GM18511 (cell line): Measurements from ENCODE around the gene PALM.
"Not testable (repeated sequence)": the region's sequence is repeated elsewhere in the genome, so short reads cannot be mapped to it uniquely, and the experiment has no call there.

Experiments used
- ATAC-seq: cut with Tn5 transposase; IDR thresholded peaks from one replicate; pipeline ENCODE4 v1.9.1; 2021; ENCODE audit warnings: mild to moderate bottlenecking, moderate library complexity; ENCODE audit not compliant: unreplicated experiment

PALM gene

GRCh38 chr19:729965-730668, 21.4 kb downstream of the PALM start:
- ATAC-seq, result no peak

DNA sequence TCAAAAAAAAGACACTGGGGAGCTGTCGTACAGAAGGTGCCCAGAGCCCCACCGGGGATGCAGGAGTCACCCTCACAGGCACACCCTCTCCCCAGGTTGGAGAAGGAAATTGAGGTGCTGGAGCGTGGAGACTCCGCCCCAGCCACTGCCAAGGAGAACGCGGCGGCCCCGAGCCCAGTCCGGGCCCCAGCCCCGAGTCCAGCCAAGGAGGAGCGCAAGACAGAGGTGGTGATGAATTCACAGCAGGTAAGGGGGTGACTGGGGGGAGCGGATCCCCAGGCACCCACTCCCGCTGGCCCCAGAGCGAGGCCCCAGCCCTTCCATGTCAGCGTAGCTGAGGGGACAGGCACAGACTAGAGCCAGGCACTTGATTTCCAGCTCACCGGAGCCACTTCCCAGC, 22.3 kb downstream of the PALM start:
- no peak for ATAC-seq

DNA sequence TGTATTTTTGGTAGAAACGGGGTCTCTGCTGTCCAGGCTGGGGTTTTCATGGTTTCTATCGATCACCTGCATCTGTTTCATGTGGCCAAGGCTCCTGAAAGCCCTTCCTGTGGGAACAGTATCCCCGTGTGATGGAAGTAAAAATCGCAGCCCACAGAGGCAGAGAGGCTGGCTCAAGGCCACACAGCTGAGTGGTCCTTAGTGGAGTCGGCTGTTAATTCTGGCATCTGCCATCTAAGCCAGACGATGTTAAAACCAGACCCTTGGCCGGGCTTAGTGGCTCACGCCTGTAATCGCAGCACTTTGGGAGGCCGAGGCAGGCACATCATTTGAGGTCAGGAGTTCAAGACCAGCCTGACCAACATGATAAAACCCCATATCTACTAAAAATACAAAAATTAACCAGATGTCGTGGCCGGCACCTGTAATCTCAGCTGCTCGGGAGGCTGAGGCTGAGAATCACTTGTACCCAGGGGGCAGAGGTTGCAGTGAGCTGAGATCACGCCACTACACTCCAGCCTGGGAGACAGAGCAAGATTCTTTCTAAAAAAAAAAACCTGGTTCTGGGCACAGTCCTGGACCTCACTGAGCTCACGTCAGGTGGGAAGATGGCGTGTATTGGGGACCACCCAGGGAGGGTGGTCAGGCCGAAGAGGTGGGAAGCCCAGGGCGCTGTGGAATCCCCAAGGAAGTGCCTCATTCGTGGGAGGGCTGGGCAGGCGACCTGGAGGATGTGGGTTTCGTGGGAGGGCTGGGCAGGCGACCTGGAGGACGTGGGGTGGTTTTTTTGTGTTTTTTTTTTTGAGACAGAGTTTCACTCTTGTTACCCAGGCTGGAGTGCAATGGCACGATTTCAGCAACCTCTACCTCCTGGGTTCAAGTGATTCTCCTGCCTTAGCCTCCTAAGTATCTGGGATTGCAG, 23.7 kb downstream of the PALM start:
- ATAC-seq, result no peak

DNA sequence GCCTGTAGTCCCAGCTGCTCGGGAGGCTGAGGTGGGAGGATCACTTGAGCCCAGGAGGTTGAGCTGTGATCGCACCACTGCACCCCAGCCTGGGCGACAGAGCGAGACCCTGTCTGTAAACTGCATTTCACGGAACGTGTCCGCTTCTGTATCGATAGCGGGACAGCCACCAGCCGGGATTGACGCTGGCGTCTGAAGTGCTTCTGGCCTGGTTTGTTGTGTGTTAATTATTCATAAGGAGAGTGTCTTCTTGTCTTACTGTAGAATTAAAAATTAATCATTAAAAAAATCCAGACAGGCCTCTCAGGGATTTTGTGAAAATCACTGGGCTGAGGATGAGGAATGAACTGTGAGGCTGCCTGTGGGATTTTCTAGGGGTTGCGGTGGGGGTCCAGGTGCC, 26.0 kb downstream of the PALM start:
- no peak for ATAC-seq

DNA sequence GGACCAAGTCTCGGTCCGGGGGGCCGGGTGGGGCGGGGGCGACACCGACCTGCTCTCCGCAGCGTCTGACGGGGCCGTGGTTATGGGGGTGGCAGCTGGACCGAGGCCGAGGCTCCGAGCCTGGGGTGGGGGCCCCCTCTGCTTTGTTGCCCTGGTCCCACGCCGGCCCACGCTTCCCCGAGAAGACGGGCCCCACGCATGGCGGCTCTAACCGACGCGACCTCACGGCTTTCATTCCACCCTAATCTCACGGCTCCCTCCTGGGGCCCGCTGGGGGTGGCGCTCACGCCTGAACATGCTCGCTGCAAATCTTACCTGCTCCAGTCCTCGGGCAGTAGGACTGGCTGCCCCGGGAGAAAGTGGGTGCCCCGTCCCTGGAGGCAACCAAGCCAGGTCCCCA, 27.4 kb downstream of the PALM start:
- ATAC-seq, result no peak

- no peak for ATAC-seq
Observed at GRCh38 chr19:737591-738093, 28.9 kb downstream of the PALM start.

- ATAC-seq, result no peak
Observed at GRCh38 chr19:738509-739128, 29.9 kb downstream of the PALM start.

DNA sequence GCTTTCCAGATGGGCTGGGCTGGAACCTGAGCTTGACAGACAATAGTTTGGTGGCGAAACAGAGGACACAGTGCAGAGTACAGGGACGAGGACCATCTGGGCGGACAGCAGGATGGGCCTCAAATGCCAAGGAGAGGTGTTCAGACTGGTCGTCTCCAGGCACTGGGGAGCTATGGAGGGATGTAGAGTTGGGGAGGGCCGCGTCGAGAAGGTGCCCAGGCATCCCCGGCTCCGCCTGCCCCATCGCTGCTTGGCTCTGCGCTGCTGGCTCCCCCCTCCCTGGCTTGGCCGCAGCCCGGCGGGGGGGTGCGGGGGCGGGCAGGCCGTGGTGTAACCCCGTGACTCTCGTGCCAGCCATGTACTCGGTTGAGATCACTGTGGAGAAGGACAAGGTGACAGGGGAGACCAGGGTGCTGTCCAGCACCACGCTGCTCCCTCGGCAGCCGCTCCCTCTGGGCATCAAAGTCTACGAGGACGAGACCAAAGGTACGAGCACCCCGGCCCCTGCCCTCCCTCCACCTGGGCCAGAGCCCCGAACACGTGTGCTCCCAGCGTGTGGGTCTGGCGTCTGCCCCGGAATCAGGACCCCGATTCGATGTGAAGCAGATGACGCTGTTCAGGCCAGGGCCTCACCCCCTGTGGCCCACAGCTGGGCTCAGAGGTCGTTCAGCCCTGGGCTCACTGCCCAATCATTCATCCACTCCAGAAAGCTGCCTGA, 31.4 kb downstream of the PALM start:
- no peak for ATAC-seq

DNA sequence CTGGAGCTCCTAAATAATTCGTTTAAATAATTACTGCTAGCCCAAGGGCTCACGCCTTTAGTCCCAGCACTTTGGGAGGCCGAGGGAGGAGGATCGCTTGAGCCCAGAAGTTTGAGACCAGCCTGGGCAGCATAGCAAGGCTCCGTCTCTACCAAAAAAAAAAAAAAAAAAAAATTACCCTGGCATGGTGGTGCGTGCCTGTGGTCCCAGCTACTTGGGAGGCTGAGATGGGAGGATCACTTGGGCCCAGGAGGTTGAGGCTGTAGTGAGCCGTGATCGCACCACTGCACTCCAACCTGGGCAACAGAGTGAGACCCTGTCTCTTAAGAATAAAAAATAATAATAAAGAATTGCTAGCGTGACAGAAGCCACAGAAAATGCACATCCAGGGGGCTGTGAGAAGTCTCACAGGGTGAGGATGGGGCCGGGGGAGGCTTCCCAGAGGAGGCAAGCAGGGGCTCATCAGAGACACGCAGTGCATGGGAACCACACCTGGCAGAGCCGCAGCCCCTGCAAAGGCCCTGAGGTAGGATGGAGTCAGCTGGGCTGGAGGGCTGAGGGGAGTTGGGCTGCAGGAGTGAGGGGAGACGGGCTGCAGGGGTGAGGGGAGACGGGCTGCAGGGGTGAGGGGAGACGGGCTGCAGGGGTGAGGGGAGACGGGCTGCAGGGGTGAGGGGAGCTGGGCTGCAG, 32.2 kb downstream of the PALM start:
- ATAC-seq, result not testable (repeated sequence)

DNA sequence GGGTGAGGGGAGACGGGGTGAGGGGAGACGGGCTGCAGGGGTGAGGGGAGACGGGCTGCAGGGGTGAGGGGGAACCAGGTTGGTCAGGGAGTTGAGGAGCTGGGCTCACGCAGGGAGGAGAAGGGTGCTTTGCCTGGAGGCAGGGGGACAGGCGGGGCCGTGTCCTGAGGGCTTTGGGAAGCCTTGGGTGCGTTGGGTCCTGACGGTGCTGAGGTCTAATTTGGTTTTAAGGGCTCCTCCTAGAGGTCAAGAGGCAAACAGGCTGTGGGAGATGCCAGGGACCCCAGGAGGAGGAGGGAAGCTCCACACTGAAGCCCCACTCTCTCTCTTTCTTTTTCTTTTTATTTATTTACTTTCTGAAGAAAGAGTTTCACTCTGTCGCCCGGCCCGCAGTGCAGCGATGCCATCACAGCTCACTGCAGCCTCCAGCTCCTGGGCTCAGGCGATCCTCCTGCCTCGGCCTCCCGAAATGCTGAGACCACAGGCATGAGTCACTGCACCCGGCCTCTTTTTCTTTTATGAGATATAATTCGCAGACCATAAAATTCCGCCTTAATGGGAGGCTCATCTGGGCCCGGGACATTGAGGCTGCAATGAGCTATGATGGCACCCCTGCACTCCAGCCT, 32.9 kb downstream of the PALM start:
- ATAC-seq, result no peak

- no peak for ATAC-seq
Observed at GRCh38 chr19:742540-743075, 33.9 kb downstream of the PALM start.

GRCh38 chr19:743168-743687, 34.5 kb downstream of the PALM start:
- no peak for ATAC-seq

DNA sequence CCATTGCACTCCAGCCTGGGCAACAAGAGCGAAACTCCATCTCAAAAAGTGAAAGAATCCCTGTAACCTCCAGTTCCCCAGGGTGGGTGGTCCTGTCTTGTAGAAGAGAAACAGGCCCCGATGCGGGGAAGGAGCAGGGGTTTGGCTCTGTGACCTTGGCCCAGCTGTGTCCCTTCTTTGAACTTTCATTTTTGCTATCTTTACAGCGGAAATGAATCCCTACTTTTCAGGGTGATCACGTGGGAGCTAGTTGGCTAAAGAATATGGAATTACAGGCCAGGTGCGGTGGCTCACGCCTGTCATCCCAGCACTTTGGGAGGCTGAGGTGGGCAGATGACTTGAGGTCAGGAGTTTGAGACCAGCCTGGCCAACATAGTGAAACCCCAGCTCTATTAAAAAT, 36.4 kb downstream of the PALM start:
- ATAC-seq, result not testable (repeated sequence)

DNA sequence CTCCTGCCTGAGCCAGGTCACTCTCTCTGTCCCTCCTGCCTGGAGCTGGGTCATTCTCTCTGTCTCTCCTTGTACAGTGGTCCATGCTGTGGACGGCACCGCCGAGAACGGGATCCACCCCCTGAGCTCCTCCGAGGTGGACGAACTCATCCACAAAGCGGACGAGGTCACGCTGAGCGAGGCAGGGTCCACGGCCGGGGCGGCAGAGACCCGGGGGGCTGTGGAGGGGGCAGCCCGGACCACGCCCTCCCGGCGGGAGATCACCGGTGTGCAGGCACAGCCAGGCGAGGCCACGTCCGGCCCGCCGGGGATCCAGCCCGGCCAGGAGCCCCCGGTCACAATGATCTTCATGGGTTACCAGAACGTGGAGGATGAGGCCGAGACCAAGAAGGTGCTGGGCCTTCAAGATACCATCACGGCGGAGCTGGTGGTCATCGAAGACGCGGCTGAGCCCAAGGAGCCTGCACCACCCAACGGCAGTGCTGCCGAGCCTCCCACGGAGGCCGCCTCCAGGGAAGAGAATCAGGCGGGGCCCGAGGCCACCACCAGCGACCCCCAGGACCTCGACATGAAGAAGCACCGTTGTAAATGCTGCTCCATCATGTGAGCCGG, 37.6 kb downstream of the PALM start:
- ATAC-seq, result no peak

DNA sequence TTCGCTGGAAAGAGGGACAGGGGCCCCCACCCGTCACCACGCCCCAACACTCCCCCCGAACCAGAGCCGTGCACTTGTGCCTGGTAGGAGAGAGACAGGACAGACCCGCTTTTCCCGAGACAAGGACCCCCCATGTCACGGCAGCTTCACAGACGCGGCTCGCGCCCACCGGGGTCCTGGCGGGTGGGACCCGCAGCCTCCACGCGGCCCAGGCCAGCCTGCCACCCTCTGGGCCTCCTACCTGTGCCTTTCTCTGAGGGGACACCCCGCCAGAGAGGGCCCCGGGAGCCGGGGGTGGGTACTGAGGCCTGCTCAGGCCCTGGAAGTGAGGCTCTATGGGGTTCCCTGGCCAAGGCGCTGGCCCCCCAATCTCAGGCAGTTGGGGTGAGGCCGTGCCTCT, 38.2 kb downstream of the PALM start:
- no peak for ATAC-seq

GRCh38 chr19:747432-748273, 38.9 kb downstream of the PALM start:
- no peak for ATAC-seq

DNA sequence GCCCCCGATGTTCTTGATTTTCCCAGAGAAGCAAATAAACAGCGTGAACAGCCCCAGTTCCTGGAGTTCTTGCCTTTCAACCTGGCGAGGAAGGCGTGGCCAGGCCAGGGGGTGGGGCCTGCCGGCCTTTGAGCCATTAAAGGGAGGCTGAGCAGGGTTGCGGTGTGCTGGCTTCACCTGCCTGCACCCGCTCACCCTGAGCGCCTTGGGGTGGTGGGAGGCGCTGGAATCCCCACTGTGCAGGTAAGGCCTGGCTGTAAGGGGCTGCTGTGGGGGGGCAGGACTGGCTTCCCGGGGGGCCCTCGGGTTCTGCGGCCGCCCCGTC, 39.5 kb downstream of the PALM start:
- no peak for ATAC-seq

DNA sequence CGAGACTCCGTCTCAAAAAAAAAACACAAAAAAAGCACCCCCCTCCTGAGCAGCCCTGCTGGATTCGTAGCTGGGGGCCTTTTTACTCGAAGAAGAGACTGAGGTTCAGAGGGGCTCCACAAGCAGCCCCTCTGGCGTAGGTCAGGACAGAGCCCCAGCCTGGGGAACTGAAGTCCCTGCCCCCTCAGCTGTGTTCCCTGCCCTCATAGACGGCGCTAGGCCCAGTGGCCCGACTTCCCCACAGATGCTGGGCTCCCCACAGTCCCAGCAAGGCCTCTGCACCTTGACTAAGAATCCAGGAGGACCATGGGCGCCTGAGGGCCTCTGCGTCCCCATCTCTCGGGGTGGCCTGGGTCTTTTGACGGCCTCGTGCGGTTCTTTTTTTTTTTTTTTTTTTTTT, 41.1 kb downstream of the PALM start:
- ATAC-seq, result no peak
